Neutrophil (primary cell): Measurements from ENCODE around the gene GLIS1.

ENCODE experiments used
- H3K27ac ChIP-seq: fragments of 200-600 bp; sonication (generic); 2 replicates; pipeline ENCODE4 v1.5.1; 2016; ENCODE audit warnings: mild to moderate bottlenecking, moderate library complexity
- H3K27me3 ChIP-seq: fragments of 200-600 bp; sonication (generic); 2 replicates; pipeline ENCODE4 v1.6.0; 2016; ENCODE audit warnings: mild to moderate bottlenecking
- H3K36me3 ChIP-seq: fragments of 200-600 bp; sonication (generic); 2 replicates; pipeline ENCODE4 v1.5.1; 2017
- H3K4me1 ChIP-seq, 2 experiments: fragments of 200-600 bp in 1 of 2; sonication (generic) in 1 of 2; 1 replicate in 1 of 2; 2 replicates in 1 of 2; pipeline versions ENCODE4 v1.5.1 to v1.6.1; 2013 to 2016; ENCODE audit warnings: low read depth in 1 of 2, low read length in 1 of 2, mild to moderate bottlenecking in 1 of 2, moderate library complexity in 1 of 2; ENCODE audit not compliant: control insufficient read depth in 1 of 2, insufficient read depth in 1 of 2
- H3K4me3 ChIP-seq, 2 experiments: fragments of 200-600 bp in 1 of 2; sonication (generic) in 1 of 2; 1 replicate in 1 of 2; 2 replicates in 1 of 2; pipeline ENCODE4 v1.5.1; 2013 to 2016; ENCODE audit warnings: low read depth in 1 of 2, low read length in 1 of 2, mild to moderate bottlenecking in 1 of 2, moderate library complexity in 1 of 2
- H3K9me3 ChIP-seq: fragments of 200-600 bp; sonication (generic); 2 replicates; pipeline ENCODE4 v1.5.1; 2016
- TF ChIP-seq, protein P1 (sequence below): fragments of 200-600 bp; sonication (generic); IDR thresholded peaks from 2 replicates; pipeline ENCODE4 v1.5.1; 2016; ENCODE audit warnings: antibody characterized with exemption

GLIS1 gene

GRCh38 chr1:53678046-53678445, 60.9 kb downstream of the GLIS1 start:
- H3K4me1 ChIP-seq, result peaks cover 10 to 11% of the 10 kb centered on the region in 2 experiments
- TF ChIP-seq, protein P1, sequence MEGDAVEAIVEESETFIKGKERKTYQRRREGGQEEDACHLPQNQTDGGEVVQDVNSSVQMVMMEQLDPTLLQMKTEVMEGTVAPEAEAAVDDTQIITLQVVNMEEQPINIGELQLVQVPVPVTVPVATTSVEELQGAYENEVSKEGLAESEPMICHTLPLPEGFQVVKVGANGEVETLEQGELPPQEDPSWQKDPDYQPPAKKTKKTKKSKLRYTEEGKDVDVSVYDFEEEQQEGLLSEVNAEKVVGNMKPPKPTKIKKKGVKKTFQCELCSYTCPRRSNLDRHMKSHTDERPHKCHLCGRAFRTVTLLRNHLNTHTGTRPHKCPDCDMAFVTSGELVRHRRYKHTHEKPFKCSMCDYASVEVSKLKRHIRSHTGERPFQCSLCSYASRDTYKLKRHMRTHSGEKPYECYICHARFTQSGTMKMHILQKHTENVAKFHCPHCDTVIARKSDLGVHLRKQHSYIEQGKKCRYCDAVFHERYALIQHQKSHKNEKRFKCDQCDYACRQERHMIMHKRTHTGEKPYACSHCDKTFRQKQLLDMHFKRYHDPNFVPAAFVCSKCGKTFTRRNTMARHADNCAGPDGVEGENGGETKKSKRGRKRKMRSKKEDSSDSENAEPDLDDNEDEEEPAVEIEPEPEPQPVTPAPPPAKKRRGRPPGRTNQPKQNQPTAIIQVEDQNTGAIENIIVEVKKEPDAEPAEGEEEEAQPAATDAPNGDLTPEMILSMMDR, result no peak

DNA sequence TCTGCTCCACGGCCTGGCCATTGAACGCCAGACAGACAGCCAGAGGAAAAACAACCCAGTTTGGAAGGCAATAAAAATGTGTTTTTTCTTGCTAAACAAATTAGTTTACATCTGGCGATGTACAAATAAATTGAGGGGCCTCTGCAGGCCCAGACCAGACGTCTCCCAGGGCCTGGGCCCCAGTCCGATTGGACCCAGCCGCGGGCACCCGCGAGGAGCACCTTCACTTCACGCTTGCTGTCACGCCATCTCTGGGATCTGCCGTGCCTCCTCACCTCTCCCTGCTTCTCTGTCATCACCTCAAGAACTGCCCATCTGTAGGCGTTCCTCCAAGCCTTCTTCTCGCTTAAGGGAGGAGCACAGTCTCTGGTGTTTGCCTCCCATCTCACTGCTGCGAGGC, 61.5 kb downstream of the GLIS1 start:
- Histone ChIP-seq H3K27me3 (no peaks in the 10 kb centered on the region), H3K9me3 (no peaks in the 10 kb centered on the region), H3K27ac (no peak overlapping the region), H3K36me3 (no peaks in the 10 kb centered on the region), H3K4me3 (no peak overlapping the region), H3K4me1 (peaks cover 10 to 11% of the 10 kb centered on the region in 2 experiments)
- TF ChIP-seq, protein P1, result no peak

More at GRCh38 chr1:53678046-53678445, 60.9 kb downstream of the GLIS1 start:
- no peaks in the 10 kb centered on the region for H3K27me3 ChIP-seq
- H3K9me3 ChIP-seq, result no peaks in the 10 kb centered on the region
- H3K27ac ChIP-seq, result no peak overlapping the region
- no peaks in the 10 kb centered on the region for H3K36me3 ChIP-seq
- no peak overlapping the region for H3K4me3 ChIP-seq

DNA sequence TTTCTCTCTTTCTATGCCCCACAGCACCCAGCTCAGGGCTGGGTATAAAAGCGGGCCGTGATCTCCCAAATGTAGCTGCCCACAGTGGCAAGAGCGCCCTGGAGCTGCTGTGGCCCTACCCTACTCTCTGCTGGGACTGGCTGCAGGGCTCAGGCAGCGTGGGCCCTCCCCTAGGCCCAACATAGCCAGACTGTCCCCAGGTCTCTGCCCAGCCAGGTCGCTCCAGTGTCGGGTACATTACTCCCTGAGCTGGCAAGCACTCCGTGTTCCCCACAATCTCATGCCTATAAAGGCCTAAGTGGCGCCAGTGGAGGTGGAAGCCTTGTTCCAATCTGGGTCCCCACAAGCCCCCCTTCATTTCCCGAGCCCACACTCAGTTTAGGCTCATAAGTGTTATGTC, 66.2 kb downstream of the GLIS1 start:
- TF ChIP-seq, protein P1, result no peak
- H3K4me1 ChIP-seq, result no peaks in the 10 kb centered on the region
- H3K27me3 ChIP-seq, result no peaks in the 10 kb centered on the region

GRCh38 chr1:53672243-53672642, 66.7 kb downstream of the GLIS1 start:
- H3K4me1 ChIP-seq, result no peaks in the 10 kb centered on the region
- H3K36me3 ChIP-seq, result no peaks in the 10 kb centered on the region
- TF ChIP-seq, protein P1, result no peak
- no peaks in the 10 kb centered on the region for H3K27me3 ChIP-seq
- no peak overlapping the region for H3K27ac ChIP-seq
- no peak overlapping the region for H3K4me3 ChIP-seq
- no peaks in the 10 kb centered on the region for H3K9me3 ChIP-seq

More for the DNA sequence above, 66.2 kb downstream of the GLIS1 start:
- no peaks in the 10 kb centered on the region for H3K9me3 ChIP-seq
- H3K36me3 ChIP-seq, result no peaks in the 10 kb centered on the region
- no peak overlapping the region for H3K4me3 ChIP-seq
- H3K27ac ChIP-seq, result no peak overlapping the region

DNA sequence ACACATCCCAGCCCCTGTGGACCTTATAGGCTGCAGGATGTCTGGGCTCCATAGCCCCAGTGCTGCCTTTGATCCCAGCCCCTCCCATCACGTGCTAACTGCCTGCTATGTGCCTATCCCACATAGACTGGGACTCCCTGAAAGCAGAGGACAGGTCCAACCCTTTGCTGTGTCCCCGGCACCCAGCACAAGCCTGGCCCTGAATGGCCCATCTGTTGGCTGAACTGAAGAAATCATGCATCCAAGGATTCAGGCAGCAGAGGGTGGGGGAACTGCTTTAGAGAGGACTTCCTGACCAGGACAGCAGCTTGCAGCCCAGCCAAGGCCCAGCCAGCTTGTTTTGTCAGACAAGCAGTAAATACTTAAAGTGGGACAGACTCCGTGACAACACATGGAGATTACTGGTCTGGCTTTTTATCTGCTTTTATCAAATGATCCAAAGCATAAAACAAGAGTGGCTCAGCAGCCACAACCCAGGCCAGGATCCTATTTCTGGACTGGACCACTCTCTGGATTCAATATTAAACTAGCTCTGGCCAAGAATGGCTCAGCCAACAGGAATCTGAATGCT, 69.3 kb downstream of the GLIS1 start:
- Histone ChIP-seq H3K27ac (no peak overlapping the region), H3K27me3 (no peaks in the 10 kb centered on the region), H3K36me3 (no peaks in the 10 kb centered on the region), H3K9me3 (no peaks in the 10 kb centered on the region), H3K4me3 (no peak overlapping the region), H3K4me1 (no peaks in the 10 kb centered on the region)
- TF ChIP-seq, protein P1, result no peak
